Thyroid gland (tissue), 4 donors: ENCODE data around the gene TBC1D22A.
"Not testable (repeated sequence)": the region's sequence is repeated elsewhere in the genome, so short reads cannot be mapped to it uniquely, and the experiment has no call there.

ENCODE experiments used
- CTCF ChIP-seq, 6 experiments: fragments of 200-600 bp in 3 of 6; fragments of 450-650 bp in 3 of 6; sonication (generic) in 3 of 6; IDR thresholded peaks; one replicate each; pipeline ENCODE4 v1.5.1; 2016 to 2019; ENCODE audit warnings: antibody characterized with exemption in 6 of 6, mild to moderate bottlenecking in 2 of 6, inconsistent platforms in 1 of 6, moderate library complexity in 1 of 6
- POLR2A ChIP-seq, 2 donors: fragments of 450-650 bp; IDR thresholded peaks; one replicate each; pipeline ENCODE4 v1.6.1; 2017; ENCODE audit warnings: antibody characterized with exemption in 2 of 2, mild to moderate bottlenecking in 2 of 2, moderate library complexity in 1 of 2

- not testable (repeated sequence) for TF ChIP-seq CTCF, POLR2A (IDR thresholded peaks at IDR 0.05)
Observed at GRCh38 chr22:46817390-46817789, 54.9 kb downstream of the TBC1D22A start.
